Heart left ventricle (tissue), 16 donors: ENCODE results near the gene KRTAP4-6. TPM values are rescaled to one million over a fixed set of nuclear protein-coding genes. Genes with fewer than 3 reads are reported as not detected.

ENCODE experiments used
- ATAC-seq, 4 donors: fragments of 200-7000 bp; cut with Tn5 transposase; one replicate each; pipeline ENCODE4 v1.9.1; 2020 to 2022; ENCODE audit warnings: moderate library complexity in 4 of 4, mild to moderate bottlenecking in 3 of 4, moderate number of reproducible peaks in 1 of 4
- DNase-seq, 5 donors: peaks; one replicate each; pipeline ENCODE4 v3.0.0-alpha.2; 2020
- H3K27ac ChIP-seq, 12 donors: fragments of 200-600 bp; sonication (generic) in 4 of 12; one replicate each; pipeline versions ENCODE4 v1.5.0 to v1.8.0; 2016 to 2022; ENCODE audit warnings: mild to moderate bottlenecking in 2 of 12
- H3K27me3 ChIP-seq, 9 donors: fragments of 200-600 bp; sonication (generic) in 2 of 9; one replicate each; pipeline versions ENCODE4 v1.5.1 to v1.8.0; 2016 to 2022; ENCODE audit warnings: mild to moderate bottlenecking in 3 of 9
- H3K36me3 ChIP-seq, 9 donors: fragments of 200-600 bp; sonication (generic) in 2 of 9; one replicate each; pipeline versions ENCODE4 v1.5.0 to v1.8.0; 2018 to 2022; ENCODE audit warnings: mild to moderate bottlenecking in 2 of 9
- H3K4me1 ChIP-seq, 12 donors: fragments of 200-600 bp; sonication (generic) in 4 of 12; one replicate each; pipeline versions ENCODE4 v1.5.0 to v1.8.0; 2016 to 2022; ENCODE audit warnings: mild to moderate bottlenecking in 3 of 12
- H3K4me3 ChIP-seq, 12 donors: fragments of 200-600 bp; sonication (generic) in 4 of 12; one replicate each; pipeline versions ENCODE4 v1.5.0 to v1.8.0; 2017 to 2022; ENCODE audit warnings: mild to moderate bottlenecking in 9 of 12, moderate library complexity in 4 of 12
- H3K9me3 ChIP-seq, 12 donors: fragments of 200-600 bp; sonication (generic) in 4 of 12; one replicate each; pipeline versions ENCODE4 v1.5.0 to v1.8.0; 2016 to 2022; ENCODE audit warnings: mild to moderate bottlenecking in 1 of 12
- CTCF ChIP-seq, 12 donors: fragments of 200-600 bp; sonication (generic) in 4 of 12; IDR thresholded peaks; one replicate each; pipeline versions ENCODE4 v1.5.0 to v1.8.0; 2018 to 2022; ENCODE audit warnings: antibody characterized with exemption in 12 of 12, mild to moderate bottlenecking in 5 of 12
- POLR2A ChIP-seq, 2 donors: fragments of 450-650 bp; IDR thresholded peaks; one replicate each; pipeline ENCODE4 v1.6.1; 2017; ENCODE audit warnings: antibody characterized with exemption in 2 of 2, mild to moderate bottlenecking in 2 of 2, moderate library complexity in 2 of 2
- WGBS, 4 donors: extraction: QIAGEN DNeasy Blood & Tissue Kit in 2 of 4; methylation state at CpG; one replicate each; pipeline versions ENCODE4 v1.1.5 to v1.1.7; 2013 to 2018; 5-methylcytosine and 5-hydroxymethylcytosine counted together
- intact Hi-C, 10 donors: fragments of 100-400 bp; cut with DNase I; formaldehyde crosslinking; loops; one replicate each; pipeline versions ENCODE4 v1.11.1 to v1.14.2; 2022
- polyA plus RNA-seq, 2 donors: library from polyadenylated mRNA; stranded (reverse); fragments of 200-250 nt; gene quantifications; one replicate each; pipeline ENCODE4 v1.2.3, GENCODE V29; 2013
- total RNA-seq, 9 donors: library from RNA; depleted of rRNA in 2 of 9; stranded (reverse); fragments of >200 nt in 2 of 9; fragmentation: NEBNext Ultra II Directional in 3 of 9; extraction: Animal tissue kit (Norgen Biotek cat#: 25700) in 3 of 9; gene quantifications; one replicate each; pipeline versions ENCODE4 v1.1.0 to v1.2.4, GENCODE V29; 2016 to 2023
- donor health status: ischemic (EF 13 %, LVEDD 7.1; RV severe dilation, severe dysfunction).
- donor health status: healthy with polysubstance abuse.
- donor health status: DM: no; HTN: yes; CAD: no.
- donor health status: DM: no; HTN: no; CAD: no.
- donor health status: ischemic (EF 25% LVEDD 6.9; RV normal size, moderate dysfunction).
- donor health status: ischemic (EF 25% LVEDD 5.7; RV mildly dilated, moderate dysfunction).
- donor health status: healthy.
- donor health status: DM: yes; HTN: yes; CAD: no.
- donor health status: ischemic (EF 35%, LVEDD 5.7; RV mildly dilated, moderate dysfunction).
- donor health status: nonischemic (EF 11% LVEDD 7.7; RV severe dilation, severe dysfunction).
- donor health status: DM: yes; HTN: yes; CAD: no.
- donor health status: PGD.
- donor health status: ischemic (EF 29% LVEDD 5.4; RV normal size, mild dysfunction).
- donor health status: nonischemic (EF 23%, LVEDD 6.1; RV moderate dilation, normal function).

KRTAP4-6 gene
- total and polyA plus RNA-seq, 11 donors, result not detected

DNA sequence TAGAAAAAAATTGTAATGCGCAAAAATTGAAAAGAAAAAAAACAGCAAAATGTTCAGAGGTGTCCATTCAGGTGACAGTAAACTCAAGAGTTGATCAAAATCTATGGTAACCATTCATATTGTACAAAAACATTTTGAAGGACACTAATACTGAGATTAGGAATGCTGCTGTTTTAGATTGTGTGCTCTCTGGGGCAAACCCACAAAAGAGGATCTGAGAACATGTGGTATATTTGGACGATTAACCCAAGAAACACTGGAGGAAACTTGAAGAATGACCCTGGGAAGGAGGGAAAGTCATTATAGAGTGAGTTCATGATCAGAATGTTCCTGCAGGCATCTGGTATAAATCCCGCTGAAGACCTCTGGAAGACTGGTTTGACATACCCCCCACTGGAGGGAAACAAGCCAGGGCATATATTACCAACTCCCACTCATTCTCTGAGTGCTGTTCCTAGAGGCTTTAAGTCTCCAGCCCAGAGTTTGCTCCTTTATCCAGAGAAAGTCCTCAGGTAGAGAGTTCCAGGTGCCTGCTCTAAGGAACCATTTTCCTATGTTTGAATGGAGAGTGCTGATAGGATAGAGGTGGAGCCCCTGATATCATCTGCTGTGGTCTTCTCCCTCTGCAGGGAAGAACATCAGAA lies 36.5 kb upstream of the KRTAP4-6 start:
- Histone ChIP-seq H3K4me3 (no peak overlapping the region), H3K9me3 (no peaks in the 10 kb centered on the region), H3K27ac (no peak overlapping the region), H3K36me3 (no peaks in the 10 kb centered on the region), H3K27me3 (peaks cover 0 to 10% (median 0%) of the 10 kb centered on the region in 9 donors), H3K4me1 (no peaks in the 10 kb centered on the region)
- no peak for DNase-seq
- ATAC-seq, result no peak
- 75 to 83% (median 79%) methylated on average over 3 of the region's 3 CpGs for WGBS, 4 donors
- TF ChIP-seq CTCF (IDR thresholded peaks at IDR 0.05), result no peak
- TF ChIP-seq POLR2A (IDR thresholded peaks at IDR 0.05), result no peak
- intact Hi-C loops, result no loop called here

- no peaks in the 10 kb centered on the region for H3K36me3 ChIP-seq
- DNase-seq (no peak), ATAC-seq (no peak)
- intact Hi-C loops, result no loop called here
- H3K27me3 ChIP-seq, result peaks cover 0 to 10% (median 5%) of the 10 kb centered on the region in 9 donors
- no peak overlapping the region for H3K27ac ChIP-seq
- WGBS, 4 donors, result 60 to 75% (median 74%) methylated on average over 2 of the region's 2 CpGs
- TF ChIP-seq CTCF (IDR thresholded peaks at IDR 0.05) (no peak), POLR2A (IDR thresholded peaks at IDR 0.05) (no peak)
- H3K4me3 ChIP-seq, result no peak overlapping the region
- H3K4me1 ChIP-seq, result no peaks in the 10 kb centered on the region
- no peaks in the 10 kb centered on the region for H3K9me3 ChIP-seq
These were observed 31.5 kb upstream of the KRTAP4-6 start for GRCh38 chr17:41171886-41172285.

- no peak within 1 kb of the TSS for H3K27ac ChIP-seq
- DNase-seq, result no peak
- peaks cover 0 to 10% (median 0%) of the 10 kb centered on the region in 9 donors for H3K27me3 ChIP-seq
- intact Hi-C loops, result no loop called here
- no peaks in the 10 kb centered on the region for H3K4me1 ChIP-seq
- H3K36me3 ChIP-seq, result no peaks in the 10 kb centered on the region
- no peak for ATAC-seq
- H3K9me3 ChIP-seq, result no peaks in the 10 kb centered on the region
- TF ChIP-seq POLR2A (IDR thresholded peaks at IDR 0.05) (no peak), CTCF (IDR thresholded peaks at IDR 0.05) (no peak)
- H3K4me3 ChIP-seq, result no peak within 1 kb of the TSS
- 42 to 75% (median 62%) methylated on average over 1 of the region's 1 CpG for WGBS, 4 donors
These were observed 27.8 kb upstream of the KRTAP4-6 start, which contains the start of gene KRTAP4-3 for GRCh38 chr17:41168121-41168520. Gene KRTAP4-3, minus strand, starts transcription at chr17:41168221. Its CDS starts 49 bp downstream, at chr17:41168172.

DNA sequence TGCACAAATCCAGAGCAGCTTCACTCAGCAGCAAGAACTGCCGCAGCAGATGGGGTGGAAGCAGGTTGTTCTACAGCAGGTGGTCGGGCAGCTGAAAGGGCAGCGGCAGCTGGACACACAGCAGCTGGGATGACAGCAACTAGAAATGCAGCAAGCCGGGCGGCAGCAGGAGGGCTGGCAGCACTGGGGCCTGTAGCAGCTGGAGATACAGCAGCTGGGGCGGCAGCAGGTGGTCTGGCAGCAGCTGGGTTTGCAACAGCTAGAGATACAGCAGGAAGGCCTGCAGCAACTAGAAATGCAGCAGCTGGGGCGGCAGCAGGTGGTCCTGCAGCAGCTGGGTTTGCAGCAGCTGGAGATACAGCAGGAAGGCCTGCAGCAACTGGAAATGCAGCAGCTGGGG lies 27.2 kb upstream of the KRTAP4-6 start:
- intact Hi-C loops, result no loop called here
- DNase-seq (no peak), ATAC-seq (no peak)
- H3K9me3 ChIP-seq, result no peaks in the 10 kb centered on the region
- TF ChIP-seq CTCF (IDR thresholded peaks at IDR 0.05), result no peak
- no peak for TF ChIP-seq POLR2A (IDR thresholded peaks at IDR 0.05)
- no peak overlapping the region for H3K4me3 ChIP-seq
- H3K36me3 ChIP-seq, result no peaks in the 10 kb centered on the region
- H3K4me1 ChIP-seq, result no peaks in the 10 kb centered on the region
- WGBS, 4 donors, result 72 to 82% (median 80%) methylated on average over 7 of the region's 7 CpGs
- no peak overlapping the region for H3K27ac ChIP-seq
- H3K27me3 ChIP-seq, result peaks cover 0 to 15% (median 0%) of the 10 kb centered on the region in 9 donors
